GM12874 (cell line): ENCODE measurements around the gene CAPN2.

Source experiments
- TF ChIP-seq, protein P1 (sequence below): IDR thresholded peaks from 2 replicates; pipeline ENCODE4 v1.5.1; 2011; ENCODE audit warnings: low read depth, mild to moderate bottlenecking, control low read depth, low read length, moderate library complexity; ENCODE audit not compliant: insufficient read depth

Gene CAPN2

DNA sequence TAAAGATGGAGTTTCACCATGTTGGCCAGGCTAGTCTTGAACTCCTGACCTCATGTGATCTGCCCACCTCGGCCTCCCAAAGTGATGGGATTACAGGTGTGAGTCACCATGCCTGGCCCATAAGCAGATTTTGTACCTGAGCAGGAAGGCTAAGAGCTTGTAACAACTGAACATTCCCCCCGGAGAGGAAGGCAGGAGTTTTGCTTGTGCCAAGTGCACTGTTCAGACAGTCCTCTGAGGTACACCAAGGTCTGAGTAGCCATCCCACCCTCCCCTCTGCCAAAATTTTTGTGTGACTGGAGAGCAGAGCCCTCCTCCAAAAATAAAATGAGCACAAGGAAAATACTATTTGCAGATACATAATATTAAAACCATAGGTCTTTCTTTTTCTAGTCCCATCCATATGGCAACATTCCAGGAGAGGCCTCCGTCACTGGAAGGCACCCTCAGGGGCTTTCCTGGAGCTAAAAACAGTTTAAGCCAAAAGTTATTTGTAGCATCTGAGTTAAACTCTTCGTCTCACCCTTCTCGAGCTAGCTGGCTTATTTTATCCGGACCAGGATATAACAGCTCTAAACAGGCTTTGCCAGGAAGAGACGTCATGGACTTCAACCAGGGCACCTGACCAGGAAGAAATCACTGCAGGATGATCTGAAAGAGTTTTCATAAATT is 27.2 kb downstream of the CAPN2 start:
- TF ChIP-seq, protein P1, sequence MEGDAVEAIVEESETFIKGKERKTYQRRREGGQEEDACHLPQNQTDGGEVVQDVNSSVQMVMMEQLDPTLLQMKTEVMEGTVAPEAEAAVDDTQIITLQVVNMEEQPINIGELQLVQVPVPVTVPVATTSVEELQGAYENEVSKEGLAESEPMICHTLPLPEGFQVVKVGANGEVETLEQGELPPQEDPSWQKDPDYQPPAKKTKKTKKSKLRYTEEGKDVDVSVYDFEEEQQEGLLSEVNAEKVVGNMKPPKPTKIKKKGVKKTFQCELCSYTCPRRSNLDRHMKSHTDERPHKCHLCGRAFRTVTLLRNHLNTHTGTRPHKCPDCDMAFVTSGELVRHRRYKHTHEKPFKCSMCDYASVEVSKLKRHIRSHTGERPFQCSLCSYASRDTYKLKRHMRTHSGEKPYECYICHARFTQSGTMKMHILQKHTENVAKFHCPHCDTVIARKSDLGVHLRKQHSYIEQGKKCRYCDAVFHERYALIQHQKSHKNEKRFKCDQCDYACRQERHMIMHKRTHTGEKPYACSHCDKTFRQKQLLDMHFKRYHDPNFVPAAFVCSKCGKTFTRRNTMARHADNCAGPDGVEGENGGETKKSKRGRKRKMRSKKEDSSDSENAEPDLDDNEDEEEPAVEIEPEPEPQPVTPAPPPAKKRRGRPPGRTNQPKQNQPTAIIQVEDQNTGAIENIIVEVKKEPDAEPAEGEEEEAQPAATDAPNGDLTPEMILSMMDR = no peak

DNA sequence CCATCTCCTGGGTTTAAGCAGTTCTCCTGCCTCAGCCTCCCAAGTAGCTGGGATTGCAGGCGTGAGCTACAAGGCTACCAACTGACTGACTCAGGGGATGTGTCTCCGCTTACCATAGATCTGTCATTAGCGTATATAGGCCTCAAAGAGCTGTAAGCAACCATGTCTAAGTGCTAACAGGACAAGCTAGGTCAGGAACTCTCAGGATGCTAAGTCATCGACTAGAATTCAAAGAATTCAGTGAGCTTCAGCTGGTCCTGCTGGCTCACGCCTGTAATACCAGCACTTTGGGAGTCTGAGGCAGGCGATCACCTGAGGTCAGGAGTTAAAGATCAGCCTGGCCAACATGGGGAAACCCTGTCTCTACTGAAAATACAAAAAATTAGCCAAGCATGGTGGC is 29.5 kb downstream of the CAPN2 start:
- TF ChIP-seq, protein P1 = no peak

DNA sequence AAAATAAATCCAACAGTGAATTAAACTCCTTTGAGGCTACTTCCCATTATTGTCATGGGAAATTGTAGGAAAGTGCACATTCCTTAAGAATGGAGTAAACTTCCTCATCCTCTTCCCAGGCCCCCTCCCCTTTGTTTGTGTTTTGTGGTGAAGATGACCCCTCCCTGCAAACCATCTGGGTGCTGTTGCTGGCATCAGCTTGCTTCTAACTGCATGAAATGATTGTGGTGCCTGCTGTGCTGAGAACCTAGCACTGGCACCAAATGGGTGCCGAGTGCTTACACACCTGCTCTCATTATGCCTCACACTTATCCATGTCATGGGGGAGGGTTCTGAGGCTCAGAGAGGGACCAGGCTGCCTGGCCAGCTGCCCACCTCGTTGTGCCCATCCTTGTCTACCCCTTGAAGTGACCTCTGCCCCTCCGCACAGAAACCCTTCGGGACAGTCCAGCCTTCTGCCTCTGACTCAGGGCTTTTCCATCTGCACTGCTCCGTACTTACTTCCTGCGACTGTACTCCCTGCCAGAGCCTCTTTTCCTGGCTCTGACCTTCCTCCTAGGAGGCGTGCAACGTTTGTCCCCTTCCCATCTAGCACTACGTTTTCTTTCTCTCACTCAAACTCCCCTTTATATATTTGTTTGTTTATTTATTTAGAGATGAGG is 30.6 kb downstream of the CAPN2 start:
- TF ChIP-seq, protein P1 = no peak

DNA sequence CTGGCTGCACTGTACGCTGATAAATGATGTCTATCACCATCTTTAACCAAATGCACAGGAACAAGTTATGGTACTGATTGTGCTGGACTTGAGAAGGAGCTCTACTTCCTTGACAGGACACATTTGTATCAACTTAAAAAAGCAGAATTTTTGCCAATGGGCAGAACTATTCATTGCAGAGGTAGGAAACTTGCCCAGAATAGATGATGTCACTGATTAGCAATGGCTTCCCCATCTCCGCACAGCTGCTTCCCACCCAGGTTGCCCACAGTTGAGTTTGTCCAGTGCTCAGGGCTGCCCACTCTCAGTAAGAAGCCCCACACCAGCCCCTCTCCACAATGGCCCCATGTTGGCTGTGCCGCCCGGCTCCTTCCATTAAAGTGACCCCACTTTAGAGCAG is 33.4 kb downstream of the CAPN2 start:
- TF ChIP-seq, protein P1 = no peak

DNA sequence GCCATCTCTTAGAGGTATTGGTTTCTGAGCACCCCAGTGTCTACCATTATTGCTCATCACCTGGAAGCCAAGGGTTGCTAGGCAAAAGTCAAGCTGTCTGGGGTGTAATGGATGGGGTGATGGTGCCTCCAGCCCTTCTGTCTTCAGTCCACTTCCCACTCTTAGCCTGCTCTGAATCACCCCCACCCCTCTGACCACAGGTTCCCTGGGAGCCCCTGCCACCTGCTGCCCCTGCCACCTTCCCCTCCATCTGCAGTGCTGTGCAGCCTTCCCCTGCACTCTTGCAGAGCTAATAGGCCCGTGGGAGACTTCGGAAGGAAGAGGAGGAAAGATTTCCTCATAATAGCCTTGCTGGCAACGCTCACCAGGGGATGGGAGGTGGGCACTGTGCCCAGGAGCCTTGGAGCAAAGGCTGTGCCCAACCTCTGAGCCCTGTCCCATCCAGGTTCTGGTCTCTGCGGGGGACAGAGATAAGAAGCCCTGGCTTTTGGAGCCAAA is 35.5 kb downstream of the CAPN2 start:
- TF ChIP-seq, protein P1 = no peak

DNA sequence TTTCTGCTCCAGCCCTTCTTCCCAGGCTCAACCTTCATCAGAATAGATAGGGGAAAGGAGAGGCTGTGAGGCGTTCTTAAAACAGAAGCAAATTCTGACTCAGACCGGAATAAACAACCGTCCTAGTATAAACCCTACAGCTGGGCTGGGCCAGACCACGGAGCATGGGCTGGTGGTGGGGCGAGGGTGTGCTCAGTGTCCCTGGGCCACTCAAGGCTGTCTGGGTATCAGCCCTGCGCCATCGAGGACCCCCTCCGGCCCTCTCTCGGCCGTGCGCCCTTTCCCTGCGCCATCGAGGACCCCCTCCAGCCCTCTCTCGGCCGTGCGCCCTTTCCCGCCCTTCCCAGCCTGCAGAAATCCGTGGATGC is 36.0 kb downstream of the CAPN2 start:
- TF ChIP-seq, protein P1 = no peak

DNA sequence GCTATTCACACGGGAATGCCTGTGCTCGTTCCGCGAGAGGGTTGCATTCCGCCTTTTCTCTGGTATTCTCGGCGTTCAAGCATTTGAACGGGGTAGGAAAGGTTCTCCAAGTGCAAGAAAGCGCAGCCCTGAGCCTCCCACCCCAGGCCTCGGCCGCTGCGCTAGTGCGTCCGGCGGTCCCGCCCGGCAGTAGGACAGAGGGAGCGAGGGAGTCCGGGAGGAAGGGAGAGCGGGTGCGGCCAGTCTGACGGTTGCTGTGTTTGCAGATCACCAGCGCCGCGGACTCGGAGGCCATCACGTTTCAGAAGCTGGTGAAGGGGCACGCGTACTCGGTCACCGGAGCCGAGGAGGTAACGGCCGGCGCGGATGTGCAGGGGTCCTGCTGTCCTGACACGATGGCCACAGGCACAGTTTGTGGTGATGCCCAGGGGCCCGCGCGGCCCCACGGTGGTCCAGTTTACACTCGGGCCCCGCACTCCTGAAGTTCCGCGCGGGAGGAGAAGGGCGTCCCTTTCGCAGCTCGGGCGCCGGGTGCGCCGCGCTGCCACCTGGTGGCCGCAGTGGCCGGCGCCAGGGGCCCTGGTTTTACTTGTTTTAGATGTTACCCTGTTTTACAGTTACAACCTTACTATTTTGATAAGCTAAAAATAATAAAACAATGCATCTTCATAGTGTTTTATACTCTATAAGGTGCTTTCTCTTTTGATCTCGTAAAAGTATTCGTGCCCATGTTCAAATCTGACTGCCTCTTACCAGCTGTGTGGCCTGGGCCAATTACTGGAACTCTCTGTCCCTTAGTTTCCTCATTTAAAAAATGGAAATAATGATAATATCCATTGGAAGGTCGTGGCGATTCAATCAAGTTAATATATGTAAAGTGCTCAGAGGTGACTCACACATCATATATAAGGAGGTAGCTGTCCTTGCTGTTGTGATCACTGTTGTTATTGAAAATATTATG is 36.7 kb downstream of the CAPN2 start:
- TF ChIP-seq, protein P1 = peak; percentile 88
